ENCODE data around the gene RARG. TPM values are rescaled to one million over a fixed set of nuclear protein-coding genes. Genes with fewer than 3 reads are reported as not detected.

The RARG gene
- total RNA-seq, 2 donors from 2014 or later = 11.4 to 21.5 TPM

- no peak for DNase-seq
- H3K36me3 ChIP-seq = no peaks in the 10 kb centered on the region
Measured at GRCh38 chr12:53214221-53214620, 17.8 kb downstream of the RARG start.

GRCh38 chr12:53213348-53213747, 18.7 kb downstream of the RARG start:
- DNase-seq = peak; percentile 84
- intact Hi-C loops (cut with DNase I) = no loop called here
- H3K4me1 ChIP-seq = peaks cover 15% of the 10 kb centered on the region

More at GRCh38 chr12:53214221-53214620, 17.8 kb downstream of the RARG start:
- peaks cover 16% of the 10 kb centered on the region for H3K4me1 ChIP-seq
- no peak overlapping the region for H3K4me3 ChIP-seq
- H3K27me3 ChIP-seq = no peaks in the 10 kb centered on the region
- no peak for TF ChIP-seq CTCF (IDR thresholded peaks at IDR 0.05)
- H3K27ac ChIP-seq = no peak overlapping the region
- no peaks in the 10 kb centered on the region for H3K9me3 ChIP-seq
- H3K9ac ChIP-seq (ENCODE audit: low read depth in 2 of 2, low read length in 2 of 2) = no peak overlapping the region
- intact Hi-C loops (cut with DNase I) = loop anchor here (2.0 kb wide), 1 partner anchor 75 kb away; no protein-coding TSS in a partner anchor

GRCh38 chr12:53212931-53213330, 19.1 kb downstream of the RARG start:
- H3K27ac ChIP-seq = no peak overlapping the region
- H3K36me3 ChIP-seq = no peaks in the 10 kb centered on the region
- no peaks in the 10 kb centered on the region for H3K9me3 ChIP-seq
- no peaks in the 10 kb centered on the region for H3K27me3 ChIP-seq
- H3K4me3 ChIP-seq = no peak overlapping the region
- peak overlapping the region in 1 of 2 donors; percentile 16 for H3K9ac ChIP-seq (ENCODE audit: low read depth in 2 of 2, low read length in 2 of 2)
- H3K4me1 ChIP-seq = peaks cover 10% of the 10 kb centered on the region
- TF ChIP-seq CTCF (IDR thresholded peaks at IDR 0.05) = no peak
- no peak for DNase-seq
- intact Hi-C loops (cut with DNase I) = no loop called here

More at GRCh38 chr12:53213348-53213747, 18.7 kb downstream of the RARG start:
- Histone ChIP-seq H3K36me3 (no peaks in the 10 kb centered on the region), H3K27ac (no peak overlapping the region), H3K9ac (ENCODE audit: low read depth in 2 of 2, low read length in 2 of 2) (peak overlapping the region in 1 of 2 donors; percentile 16), H3K27me3 (no peaks in the 10 kb centered on the region), H3K4me3 (no peak overlapping the region), H3K9me3 (no peaks in the 10 kb centered on the region)
- TF ChIP-seq CTCF (IDR thresholded peaks at IDR 0.05) = peak; percentile 91

- Histone ChIP-seq H3K27me3 (no peaks in the 10 kb centered on the region), H3K4me3 (no peak overlapping the region), H3K36me3 (no peaks in the 10 kb centered on the region), H3K4me1 (peaks cover 4% of the 10 kb centered on the region), H3K27ac (no peak overlapping the region), H3K9ac (ENCODE audit: low read depth in 2 of 2, low read length in 2 of 2) (no peak overlapping the region), H3K9me3 (no peaks in the 10 kb centered on the region)
- no peak for DNase-seq
- TF ChIP-seq CTCF (IDR thresholded peaks at IDR 0.05) = no peak
- intact Hi-C loops (cut with DNase I) = no loop called here
Measured at GRCh38 chr12:53211476-53212381, 20.3 kb downstream of the RARG start.

GRCh38 chr12:53210843-53211242, 21.2 kb downstream of the RARG start:
- Histone ChIP-seq H3K27me3 (no peaks in the 10 kb centered on the region), H3K27ac (no peak overlapping the region), H3K9ac (ENCODE audit: low read depth in 2 of 2, low read length in 2 of 2) (no peak overlapping the region), H3K36me3 (no peaks in the 10 kb centered on the region), H3K4me3 (no peak overlapping the region), H3K9me3 (no peaks in the 10 kb centered on the region), H3K4me1 (peaks cover 4% of the 10 kb centered on the region)
- TF ChIP-seq CTCF (IDR thresholded peaks at IDR 0.05) = no peak
- no peak for DNase-seq
- intact Hi-C loops (cut with DNase I) = no loop called here
